Measurements from ENCODE around the gene B3GAT1.
"Not testable (repeated sequence)": the region's sequence is repeated elsewhere in the genome, so short reads cannot be mapped to it uniquely, and the experiment has no call there.

Gene B3GAT1, protein sequence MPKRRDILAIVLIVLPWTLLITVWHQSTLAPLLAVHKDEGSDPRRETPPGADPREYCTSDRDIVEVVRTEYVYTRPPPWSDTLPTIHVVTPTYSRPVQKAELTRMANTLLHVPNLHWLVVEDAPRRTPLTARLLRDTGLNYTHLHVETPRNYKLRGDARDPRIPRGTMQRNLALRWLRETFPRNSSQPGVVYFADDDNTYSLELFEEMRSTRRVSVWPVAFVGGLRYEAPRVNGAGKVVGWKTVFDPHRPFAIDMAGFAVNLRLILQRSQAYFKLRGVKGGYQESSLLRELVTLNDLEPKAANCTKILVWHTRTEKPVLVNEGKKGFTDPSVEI

DNA sequence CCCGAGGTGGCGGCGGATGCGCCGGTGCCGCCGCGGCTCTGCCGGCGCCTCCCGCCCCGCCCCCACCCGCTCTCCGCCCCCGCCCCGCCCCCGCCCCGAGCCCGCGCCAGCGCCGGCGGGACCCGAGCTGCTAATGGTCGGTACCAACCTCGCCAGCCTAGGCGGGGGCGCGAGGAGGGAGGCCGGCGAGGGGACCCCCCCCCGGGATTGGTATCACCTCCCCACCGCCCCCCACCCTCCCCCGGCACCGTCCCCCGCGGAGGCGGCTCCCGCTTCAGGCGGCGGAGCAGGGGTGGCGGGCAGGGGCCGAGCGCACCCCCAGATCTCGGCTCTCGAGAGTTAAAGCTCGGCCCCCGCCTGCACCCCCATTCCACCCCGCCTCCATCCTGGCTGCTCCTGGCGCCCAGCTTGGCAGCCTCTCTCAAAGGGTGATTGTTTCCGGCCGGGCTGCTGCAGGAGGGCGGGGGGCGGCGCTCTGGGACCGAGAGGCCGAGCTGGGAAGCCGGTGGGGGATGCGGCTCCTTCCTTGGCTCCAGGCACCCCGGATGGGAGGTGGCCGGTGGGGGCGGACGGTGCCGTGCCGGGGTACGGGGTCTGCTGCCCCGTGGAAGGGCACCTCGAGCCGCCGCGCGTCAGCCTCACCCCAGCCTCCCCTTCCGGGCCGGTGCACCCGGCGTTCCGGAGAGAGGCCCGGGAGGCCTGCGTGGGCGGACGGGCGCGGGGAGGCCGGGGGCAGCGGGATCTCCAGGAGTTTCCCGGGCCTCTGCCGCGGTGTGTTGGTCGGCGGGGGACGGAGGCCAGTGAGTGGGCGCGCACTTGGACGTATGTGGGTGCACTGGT, at the start of gene B3GAT1:
Gene B3GAT1, minus strand, starts transcription at position 40 of the 840 bp plus-strand sequence. CDS start 24,583 bp downstream, outside the sequence.
- DNase-seq = peak; percentile 26

DNA sequence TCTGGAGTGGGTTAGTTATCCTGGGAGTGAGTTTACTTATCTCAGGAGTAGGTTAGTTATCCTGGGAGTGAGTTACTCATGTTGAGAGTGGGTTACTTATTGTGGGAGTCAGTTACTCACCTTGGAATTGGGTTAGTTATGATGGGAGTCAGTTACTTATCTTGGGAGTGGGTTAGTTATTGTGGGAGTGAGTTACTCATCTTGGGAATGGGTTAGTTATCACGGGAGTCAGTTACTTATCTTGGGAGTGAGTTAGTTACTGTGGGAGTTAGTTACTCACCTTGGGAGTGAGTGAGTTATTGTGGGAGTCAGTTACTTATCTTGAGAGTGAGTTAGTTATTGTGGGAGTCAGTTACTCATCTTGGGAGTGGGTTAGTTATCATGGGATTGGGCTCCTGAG, 49.6 kb upstream of the B3GAT1 start:
- no peak for DNase-seq

DNA sequence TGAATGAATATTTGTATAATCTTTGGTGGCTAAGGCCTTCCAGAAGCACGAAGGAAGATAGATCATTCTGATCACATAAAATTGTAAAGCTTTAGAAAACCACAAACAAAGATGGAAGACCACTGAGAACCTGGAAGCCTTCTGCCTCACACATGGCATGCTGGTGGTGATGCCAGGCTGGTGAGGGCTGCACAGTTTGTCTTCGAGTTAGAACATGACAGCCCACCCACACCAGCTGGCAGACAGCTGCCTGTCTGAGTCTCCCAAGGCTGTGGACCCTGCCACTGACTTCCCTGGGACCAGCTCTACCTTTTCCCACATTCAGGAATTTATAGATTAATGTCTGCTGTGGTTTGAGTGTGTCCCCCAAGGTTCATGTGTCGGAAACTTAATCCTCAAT, 48.8 kb upstream of the B3GAT1 start:
- DNase-seq = no peak

DNA sequence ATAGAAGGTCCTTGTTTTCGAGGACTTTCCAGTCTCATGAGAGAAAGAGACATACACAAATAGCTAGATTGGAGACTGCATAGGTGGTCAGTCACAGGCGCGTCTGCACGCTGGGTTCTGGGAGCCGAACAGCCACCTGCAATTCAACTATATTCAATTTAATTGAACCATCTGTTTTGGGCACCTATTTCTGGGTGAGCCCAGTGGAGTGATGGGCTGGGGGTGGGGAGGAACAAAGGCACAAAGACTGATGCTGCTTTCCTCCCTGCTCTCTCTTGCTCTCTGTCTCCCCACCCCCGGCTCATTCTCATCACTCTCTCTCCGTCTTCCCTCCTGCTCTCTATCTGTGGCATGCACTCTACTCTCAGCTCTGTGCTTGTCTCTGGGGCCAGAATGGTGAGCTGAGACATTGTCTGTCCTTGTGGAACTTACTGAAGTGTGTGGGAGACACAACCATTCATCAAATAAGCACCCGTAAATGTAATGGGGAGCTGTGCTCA, 48.1 kb upstream of the B3GAT1 start:
- DNase-seq = no peak

DNA sequence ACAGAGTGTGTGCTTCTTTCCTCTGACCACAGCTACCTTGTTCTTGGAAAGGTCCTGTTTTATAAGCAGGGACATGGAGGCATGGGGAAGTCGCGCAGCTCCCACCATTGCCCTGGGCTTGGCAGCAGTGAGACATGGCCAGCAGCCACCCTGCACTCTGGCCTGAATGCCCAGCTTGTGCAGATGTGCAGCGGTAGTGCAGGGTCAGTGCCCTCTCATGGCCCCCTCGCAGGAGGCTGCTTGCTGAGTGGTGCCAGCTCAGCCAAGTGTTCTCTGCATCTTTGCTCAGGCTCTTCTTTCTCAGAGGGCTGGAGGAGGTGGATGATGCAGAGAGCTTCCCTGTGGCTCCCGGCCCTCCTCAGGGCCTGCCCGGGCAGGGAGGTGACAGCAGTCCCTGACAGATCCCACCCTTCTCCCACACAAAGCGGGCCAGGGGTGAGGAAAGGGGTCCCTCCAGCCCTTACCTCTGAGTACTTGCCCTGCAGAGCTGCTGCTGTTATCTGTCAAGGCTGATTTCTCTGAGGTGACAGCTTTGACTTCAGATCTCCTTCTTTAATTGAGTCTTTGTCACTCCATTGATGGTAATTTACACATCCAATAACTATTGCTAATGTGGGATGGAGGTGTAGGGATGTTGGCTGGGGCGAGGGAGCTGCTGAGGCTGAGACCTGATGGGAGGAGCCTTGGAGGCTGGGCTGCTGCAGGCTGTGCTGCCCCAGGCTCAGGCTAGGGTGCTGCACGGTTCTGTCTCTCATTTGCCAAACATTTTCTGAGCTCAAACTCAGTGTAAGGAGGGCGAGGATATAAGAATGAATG, 47.4 kb upstream of the B3GAT1 start:
- DNase-seq = no peak

DNA sequence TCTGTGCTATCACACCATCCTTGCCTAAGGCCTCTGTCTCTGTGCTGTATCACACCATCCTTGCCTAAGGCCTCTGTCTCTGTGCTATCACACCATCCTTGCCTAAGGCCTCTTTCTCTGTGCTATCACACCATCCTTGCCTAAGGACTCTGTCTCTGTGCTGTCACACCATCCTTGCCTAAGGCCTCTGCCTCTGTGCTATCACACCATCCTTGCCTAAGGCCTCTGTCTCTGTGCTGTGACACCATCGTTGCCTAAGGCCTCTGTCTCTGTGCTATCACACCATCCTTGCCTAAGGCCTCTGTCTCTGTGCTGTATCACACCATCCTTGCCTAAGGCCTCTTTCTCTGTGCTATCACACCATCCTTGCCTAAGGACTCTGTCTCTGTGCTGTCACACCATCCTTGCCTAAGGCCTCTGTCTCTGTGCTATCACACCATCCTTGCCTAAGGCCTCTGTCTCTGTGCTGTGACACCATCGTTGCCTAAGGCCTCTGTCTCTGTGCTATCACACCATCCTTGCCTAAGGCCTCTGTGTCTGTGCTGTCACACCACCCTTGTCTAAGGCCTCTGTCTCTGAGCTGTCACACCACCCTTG, 45.5 kb upstream of the B3GAT1 start:
- DNase-seq = not testable (repeated sequence)

DNA sequence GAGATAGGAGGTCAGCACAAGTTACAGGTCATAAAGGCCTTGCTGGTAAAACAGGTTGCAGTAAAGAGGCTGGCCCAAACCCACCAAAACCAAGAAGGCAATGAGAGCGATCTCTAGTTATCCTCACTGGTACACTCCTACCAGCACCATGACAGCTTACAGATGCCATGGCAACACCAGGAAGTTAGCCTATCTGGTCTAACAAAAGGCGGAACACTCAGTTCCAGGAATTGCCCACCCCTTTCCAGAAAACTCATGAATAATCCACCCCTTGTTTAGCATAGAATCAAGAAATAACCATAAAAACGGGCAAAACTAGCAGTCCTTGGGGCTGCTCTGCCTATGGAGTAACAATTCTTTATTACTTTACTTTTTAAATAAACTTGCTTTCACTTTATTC, 43.5 kb upstream of the B3GAT1 start:
- DNase-seq = no peak

DNA sequence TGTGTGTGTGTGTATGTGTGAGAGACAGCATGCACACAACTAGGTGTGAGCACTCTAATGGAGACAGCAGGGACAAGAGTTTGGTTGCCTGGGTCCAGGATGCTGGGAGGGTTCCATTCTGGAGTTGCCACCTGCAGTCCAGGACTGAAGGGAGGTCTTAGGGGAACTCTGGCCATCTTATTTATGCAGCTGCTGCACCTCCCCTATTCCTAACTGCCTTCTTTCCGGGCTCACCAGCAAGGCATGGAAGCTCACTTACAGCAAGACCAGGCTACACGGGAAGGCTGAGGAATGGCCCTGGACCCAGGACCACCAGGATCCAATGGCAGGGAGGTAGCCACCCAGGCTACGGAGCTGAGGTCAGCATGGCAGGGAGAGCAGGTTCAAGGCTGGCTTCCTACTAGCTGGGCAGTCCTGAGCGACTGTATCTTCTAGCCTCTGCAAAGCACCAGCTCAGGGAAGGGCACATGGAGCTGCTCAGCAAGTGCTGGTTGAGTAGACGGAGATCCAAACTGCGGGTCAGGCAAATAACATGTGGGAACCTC, 42.2 kb upstream of the B3GAT1 start:
- DNase-seq = no peak

DNA sequence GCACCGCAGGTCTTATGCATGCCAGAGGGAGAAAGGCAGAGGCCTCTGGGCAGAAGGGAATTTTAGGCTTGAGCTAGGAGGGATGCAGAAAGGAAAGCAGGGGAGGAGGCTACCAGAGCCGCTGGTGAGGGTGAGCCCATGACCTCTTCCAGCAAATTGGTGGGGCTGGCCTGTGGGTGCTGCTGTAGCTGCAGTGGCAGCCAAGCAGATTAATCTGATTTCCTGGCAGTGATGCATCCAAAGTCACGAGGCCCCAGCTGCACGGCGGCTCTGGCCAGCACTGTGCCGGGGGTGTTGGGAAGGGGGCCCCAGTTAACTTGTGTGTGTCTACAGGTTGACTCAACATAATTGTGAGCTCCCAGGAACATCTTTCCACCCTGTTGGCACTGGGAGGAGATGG, 41.4 kb upstream of the B3GAT1 start:
- DNase-seq = no peak

DNA sequence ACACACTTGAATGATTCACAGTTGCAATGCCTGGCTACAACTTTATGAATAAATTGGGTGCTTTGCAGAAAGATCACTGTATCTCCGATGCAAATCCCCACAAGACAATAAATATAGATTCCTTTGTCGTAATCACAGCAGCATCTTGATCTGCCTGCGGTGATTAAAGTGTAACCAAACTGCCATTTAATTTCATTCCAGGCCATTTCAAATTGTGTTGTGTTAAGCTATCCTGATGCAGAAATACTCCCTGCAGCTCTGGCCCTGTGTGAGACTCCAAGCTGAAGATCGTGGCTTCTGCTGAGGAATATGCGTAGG, 40.8 kb upstream of the B3GAT1 start:
- no peak for DNase-seq

DNA sequence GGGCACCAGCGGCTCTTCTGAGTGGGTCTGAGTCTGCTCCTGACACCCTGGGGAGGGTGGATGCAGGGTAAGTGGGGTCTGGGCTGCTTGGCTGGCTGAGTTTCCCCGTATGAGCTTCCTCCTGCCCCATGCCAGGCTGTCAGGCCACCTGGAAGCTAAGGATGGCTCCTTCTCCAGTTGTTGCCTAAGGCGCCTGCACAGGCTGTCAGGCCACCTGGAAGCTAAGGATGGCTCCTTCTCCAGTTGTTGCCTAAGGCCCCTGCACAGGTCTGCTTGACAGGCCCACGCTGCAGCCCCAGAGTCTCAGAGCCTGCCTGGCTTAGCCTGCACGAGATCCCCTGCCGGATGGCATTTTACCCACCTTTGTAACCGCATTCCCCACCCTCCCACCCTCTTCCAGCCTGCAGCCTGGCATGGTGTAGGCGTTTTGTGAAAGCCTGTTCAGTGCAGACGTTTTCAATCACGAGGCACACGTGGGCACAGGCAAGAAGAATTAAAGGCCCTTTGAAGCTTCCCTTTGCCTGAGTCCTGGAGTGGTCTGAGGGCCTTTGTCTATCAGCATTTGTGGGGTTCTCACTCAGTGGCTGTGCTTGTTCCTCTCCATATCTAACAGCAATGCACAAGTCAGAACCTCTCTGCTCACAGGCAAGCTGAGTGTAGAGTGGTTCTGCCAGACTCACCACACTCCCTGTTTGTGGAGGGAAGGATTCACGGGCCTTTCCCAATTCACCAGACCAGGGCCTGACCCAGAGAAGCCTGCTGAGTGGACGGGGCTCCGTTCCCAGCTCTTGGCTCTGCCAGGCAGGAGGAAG, 40.2 kb upstream of the B3GAT1 start:
- no peak for DNase-seq

DNA sequence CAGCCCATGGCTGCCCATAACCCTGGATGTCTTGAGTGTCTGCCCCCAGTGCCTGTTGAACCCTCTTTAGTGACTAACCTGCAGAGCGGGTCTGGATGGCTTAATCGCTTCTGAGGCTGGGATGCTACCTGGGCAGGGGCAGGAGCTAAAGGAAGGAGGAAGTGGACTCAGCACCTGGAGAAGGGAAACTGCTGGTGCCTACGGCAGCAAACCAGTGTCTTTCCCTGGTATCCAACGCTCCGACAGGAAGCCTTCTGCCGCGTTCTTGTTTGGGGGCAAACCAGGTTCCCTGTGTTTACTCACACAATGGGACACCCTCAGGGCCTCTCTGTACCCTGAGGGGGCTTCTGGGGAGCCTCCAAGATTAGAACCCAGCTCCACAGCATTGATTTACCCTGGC, 38.1 kb upstream of the B3GAT1 start:
- DNase-seq = no peak

DNA sequence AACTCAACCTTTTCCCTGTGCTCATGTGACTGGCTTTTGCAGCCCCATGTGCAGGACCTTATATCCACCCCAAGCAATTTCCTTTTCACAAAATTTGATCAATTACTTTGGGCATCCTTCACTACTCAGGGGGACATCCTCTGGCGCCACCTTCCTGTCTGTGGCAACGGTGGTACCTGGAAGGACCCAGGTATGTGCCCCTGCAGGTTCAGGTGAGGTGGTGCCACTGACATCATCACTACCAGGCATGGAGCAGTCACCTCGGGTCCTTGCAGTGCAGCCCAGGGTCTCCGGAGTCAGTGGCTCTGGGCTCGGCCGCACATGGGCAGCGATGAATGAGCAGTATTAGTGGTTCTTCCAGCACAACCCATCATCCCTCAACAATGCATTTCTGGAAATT, 37.7 kb upstream of the B3GAT1 start:
- DNase-seq = no peak

DNA sequence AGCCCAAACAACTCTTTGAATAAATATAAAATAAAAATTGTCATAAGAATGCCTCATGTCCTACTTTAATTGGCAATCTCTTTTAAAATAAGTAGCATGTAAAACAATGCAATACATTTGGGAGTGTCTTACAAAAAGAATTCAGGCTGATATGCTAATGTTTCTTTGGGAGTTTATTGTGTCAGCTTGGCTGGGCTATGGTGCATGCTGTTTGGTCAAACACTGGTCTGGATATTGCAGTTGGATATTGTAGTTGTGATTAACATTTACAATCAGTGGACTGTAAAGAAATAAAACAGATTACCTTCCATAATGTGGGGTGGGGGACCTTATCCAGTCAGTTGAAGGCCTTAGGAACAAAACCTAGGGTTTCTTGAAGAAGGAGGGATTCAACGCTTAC, 37.0 kb upstream of the B3GAT1 start:
- DNase-seq = no peak

DNA sequence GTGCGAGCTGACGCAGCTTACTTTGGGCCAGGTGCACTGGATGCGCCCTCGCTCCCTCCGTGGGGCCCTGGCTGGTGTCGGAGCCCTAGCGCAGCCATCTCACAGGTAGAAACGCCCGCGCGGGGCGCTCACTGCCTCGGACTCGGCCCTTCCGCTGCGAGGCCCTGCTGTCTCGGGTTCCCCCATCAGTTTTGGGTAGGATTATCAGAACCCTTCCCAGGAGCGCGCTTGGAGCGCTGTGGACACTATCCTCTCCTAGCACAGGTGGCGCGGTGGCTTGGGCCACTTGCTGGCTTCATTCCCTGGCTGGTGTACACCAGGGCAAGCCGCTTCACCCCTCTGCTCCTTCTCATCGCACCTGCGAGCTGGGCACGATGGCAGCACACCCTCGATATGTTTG, 35.7 kb upstream of the B3GAT1 start:
- DNase-seq = no peak

DNA sequence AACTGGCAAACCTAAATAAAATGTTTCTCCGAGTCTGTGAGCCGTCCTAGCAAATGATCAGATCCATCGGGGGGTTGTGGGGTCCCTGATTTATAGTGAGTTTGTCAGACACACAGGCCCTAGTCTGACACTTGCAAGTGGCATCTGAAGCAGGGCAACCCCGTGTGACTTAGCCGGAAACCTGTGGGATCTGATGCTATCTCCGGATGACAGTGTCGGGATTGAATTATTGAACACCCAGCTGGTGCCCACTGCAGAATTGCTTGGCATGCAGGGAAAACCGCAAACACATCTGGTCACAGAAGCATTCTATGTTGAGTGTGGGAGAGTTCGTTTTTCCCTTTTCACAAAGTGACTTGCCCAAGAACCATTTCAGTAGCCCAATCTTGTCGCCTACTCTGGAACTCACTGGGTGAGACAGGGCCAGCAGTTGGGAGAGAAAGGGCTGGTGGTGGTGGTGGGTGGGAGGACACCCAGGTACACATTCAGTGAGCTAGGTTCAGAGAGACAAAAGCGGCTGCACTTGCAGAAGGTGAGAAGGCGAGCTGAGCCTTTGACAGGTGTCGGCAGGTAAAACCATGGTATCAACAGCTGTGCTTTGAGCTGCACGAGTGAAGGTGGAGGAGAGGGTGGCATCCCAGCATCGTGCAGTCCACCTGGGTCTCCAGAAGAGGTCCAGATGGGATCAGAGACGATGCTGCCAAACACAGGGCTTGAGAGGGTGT, 33.7 kb upstream of the B3GAT1 start:
- DNase-seq = no peak

DNA sequence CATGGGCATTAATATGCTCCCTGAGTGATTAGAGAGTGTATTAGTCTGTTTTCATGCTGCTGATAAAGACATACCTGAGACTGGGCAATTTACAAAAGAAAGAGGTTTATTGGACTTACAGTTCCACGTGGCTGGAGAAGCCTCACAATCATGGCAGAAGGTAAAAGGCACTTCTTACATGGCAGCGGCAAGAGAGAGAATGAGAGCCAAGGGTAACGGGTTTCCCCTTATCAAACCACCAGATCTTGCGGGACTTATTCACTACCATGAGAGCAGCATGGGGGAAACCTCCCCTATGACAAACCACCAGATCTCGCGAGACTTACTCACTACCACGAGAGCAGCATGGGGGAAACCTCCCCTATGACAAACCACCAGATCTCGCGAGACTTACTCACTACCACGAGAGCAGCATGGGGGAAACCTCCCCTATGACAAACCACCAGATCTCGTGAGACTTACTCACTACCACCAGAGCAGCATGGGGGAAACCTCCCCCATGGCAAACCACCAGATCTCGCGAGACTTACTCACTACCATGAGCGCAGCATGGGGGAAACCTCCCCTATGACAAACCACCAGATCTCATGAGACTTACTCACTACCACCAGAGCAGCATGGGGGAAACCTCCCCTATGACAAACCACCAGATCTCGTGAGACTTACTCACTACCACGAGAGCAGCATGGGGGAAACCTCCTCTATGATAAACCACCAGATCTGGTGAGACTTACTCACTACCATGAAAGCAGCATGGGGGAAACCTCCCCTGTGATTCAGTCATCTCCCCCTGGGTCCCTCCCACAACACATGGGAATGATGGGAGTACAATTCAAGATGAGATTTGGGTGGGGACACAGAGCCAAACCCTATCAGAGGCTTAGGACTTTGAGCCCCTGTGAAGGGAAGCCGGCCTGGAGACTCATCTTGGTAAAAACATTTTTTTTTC, 32.4 kb upstream of the B3GAT1 start:
- not testable (repeated sequence) for DNase-seq

DNA sequence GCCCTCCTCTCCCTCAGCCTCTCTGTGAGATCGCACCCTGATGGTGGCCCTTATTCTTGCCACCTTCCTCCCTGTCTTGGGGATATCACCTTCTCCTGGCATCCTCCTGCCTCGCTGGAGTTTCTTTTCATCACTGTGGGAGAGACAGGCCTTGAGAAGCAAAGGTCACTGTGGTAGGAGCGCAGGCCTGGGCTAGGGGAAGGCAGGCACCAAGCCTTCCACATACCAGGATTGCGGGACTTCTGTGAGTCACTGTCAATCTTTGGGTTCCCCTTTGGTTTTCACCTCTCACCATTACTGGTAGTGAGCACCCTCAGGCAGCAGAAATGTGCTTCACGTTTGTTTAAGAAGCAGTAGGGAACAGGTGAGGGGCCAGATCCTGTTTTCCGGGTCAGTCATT, 31.2 kb upstream of the B3GAT1 start:
- DNase-seq = no peak

DNA sequence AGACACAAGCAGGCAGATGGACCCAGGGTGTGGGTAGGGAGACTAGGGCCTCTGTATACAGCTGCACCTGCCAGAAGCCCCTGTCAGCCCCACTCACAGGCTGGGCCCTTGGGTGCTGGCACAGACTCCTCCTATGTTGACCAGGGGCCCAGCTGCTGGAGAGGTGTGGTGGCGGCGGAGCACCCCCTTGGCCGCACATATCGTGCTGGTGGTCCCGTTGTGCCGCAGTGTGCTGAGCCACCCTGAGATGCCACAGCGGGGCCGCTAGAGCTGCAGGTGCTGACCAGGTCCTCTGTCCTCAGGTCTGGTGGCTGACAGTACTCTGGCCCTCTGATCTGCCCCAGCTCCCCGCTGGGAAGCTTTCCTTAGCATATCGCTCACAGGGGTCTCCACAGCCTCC, 30.2 kb upstream of the B3GAT1 start:
- DNase-seq = no peak

DNA sequence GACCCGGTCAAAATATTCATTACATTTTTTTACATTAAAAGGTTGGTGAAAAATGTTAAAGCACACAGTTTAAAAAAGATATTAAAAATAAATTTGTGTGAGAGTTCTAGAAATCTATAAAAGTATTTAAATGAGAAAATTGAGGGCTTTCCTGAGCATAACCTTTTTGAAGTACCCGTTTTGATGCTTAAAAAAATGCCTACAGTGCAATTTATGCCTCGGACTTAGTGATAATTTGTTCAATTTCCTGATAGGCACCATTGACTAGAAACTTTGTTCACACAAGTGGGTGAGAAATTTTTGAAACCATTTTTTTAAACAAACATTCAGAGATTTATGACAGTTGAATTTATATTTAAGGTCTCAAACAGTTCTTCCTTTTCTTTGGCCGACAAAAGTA, 29.7 kb upstream of the B3GAT1 start:
- no peak for DNase-seq
